GM12873 (cell line): Measurements from ENCODE around the gene SPDYE4.

ENCODE experiments used
- TF ChIP-seq, protein P1 (sequence below): IDR thresholded peaks from 2 replicates; pipeline ENCODE4 v1.5.1; 2012; ENCODE audit warnings: low read depth, mild to moderate bottlenecking, moderate library complexity, low read length, control low read depth; ENCODE audit not compliant: insufficient read depth; ENCODE audit errors: missing control alignments

Gene SPDYE4

DNA sequence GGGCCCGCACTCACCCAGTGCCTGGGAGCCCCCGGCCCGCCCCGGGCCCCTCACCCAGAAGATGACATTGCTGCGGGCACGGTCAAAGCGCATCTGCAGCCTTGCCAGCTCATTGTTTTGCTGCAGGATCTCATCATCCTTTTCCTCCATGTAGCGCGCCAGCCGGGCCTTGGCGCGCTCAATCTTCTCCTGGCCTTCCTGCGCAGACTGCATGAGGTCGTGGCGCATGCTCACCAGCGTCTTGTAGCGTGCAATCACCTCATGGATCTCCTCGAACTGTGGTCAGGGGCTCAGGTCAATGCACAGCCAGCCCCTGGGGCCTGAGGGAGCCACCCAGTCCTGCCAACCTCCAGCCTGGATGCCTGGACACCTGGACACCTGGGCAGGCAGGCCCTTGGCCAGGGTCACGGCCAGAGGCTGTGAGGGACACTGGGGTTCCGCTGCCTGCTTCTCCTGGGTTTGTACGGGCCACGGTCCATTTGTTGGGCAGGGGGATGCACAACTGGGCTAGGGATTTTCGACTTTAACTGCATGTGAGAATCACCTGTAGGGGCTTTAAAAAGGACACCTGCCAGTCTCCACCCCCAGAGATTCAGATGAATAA, 22.9 kb downstream of the SPDYE4 start:
- TF ChIP-seq, protein P1, sequence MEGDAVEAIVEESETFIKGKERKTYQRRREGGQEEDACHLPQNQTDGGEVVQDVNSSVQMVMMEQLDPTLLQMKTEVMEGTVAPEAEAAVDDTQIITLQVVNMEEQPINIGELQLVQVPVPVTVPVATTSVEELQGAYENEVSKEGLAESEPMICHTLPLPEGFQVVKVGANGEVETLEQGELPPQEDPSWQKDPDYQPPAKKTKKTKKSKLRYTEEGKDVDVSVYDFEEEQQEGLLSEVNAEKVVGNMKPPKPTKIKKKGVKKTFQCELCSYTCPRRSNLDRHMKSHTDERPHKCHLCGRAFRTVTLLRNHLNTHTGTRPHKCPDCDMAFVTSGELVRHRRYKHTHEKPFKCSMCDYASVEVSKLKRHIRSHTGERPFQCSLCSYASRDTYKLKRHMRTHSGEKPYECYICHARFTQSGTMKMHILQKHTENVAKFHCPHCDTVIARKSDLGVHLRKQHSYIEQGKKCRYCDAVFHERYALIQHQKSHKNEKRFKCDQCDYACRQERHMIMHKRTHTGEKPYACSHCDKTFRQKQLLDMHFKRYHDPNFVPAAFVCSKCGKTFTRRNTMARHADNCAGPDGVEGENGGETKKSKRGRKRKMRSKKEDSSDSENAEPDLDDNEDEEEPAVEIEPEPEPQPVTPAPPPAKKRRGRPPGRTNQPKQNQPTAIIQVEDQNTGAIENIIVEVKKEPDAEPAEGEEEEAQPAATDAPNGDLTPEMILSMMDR, result no peak

DNA sequence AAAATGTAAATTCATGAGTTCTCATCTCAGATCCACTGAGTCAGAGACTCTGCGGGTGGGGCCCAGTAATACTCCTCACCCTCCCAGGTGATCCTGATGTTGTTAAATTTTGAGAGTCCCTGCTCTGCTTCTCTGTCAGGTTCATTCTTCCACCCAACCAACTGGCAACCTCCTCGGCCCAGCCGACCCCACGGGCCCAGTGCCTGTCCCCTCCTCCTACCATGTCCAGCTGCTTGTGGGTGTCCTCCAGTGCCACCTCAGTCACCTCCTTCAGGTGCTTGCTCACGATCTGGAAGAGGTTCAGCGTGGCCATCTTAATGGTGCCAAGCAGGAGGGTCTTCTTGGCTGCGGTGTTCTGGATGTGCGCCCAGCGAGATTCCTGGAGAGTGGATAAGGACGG, 23.5 kb downstream of the SPDYE4 start:
- TF ChIP-seq, protein P1, result no peak

DNA sequence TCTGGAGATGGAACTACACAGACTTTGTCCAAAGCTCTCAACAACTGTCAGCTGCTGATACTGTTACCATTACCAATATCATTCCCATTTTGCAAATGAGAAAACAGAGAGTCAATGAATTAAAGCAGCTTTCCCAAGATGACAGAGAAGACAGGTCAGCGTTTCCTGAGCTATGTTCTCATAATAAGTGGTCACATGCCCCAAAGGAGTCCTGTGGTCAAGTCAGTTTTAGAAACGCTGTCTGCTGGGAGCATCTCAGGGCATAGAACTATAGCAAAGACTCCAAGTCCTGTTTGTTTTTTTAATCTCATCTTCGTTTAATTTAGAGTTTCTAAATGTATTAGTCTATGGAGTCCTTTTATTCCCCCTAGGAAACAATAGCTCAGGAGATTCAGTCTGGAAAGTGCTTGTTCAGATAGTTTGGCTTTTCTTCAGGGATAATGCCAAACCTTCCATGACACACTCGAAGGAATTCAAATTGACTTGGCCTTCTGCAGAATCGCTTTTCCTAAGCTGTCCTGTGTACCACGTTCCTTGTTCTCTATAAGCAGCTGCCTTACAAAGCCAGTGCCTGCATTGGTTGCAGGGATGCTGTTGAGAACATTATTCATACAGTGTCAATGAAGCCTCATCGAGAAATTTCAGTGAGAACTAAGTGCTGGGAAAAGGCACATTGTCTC, 25.8 kb downstream of the SPDYE4 start:
- TF ChIP-seq, protein P1, result no peak

DNA sequence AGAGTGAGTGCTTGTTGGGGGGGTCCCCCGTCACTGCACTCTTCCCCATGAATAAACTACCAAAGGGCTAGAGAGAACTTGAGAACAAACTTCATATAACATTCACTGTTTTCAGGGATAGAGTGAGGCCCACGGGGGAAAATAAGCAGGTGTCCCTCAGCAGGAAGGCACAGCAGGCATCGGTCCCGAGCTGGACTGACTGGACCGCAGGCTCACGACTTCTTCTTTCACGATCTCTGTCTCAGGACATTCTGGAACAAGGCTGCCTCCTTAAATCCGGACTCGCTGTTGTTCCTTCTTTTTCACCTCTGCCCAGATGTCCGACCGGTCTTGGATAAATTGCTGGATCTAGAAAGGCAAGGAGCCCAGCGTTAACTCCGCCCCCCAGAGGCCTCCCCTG, 28.5 kb downstream of the SPDYE4 start:
- TF ChIP-seq, protein P1, result no peak

DNA sequence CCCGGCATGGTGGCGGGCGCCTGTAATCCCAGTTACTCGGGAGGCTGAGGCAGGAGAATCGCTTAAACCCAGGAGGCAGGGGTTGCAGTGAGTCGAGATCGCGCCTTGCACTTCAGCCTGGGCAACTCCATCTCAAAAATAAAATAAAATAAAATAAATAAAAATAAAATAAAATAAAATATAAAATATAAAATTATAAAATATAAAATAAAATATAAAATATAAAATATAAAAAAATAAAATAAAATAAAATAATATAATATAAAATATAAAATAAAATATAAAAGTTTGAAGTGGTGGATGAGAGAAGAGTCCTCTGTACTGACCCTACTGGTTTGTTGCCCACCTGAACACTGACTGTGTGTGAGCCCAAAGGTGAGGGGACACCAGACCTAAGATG, 28.9 kb downstream of the SPDYE4 start:
- TF ChIP-seq, protein P1, result no peak

DNA sequence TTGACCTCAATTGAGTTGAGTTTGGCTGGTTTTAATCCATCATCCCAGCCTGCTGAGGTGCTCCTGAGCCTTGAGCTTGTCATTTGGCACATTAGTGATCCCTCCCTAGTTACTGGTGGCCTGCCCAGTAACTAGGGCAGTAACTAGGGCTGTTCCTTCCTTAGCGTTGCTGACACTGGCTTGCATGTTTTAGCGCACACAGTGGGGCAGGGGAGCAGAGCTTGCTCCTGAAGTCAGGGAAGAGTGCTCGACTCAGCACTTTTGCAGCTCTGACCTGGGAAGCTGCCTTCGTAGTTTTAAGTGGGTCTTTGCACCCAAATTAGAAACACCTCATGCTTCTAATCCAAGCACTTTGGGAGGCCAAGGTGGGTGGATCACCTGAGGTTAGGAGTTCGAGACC, 29.4 kb downstream of the SPDYE4 start:
- TF ChIP-seq, protein P1, result no peak

DNA sequence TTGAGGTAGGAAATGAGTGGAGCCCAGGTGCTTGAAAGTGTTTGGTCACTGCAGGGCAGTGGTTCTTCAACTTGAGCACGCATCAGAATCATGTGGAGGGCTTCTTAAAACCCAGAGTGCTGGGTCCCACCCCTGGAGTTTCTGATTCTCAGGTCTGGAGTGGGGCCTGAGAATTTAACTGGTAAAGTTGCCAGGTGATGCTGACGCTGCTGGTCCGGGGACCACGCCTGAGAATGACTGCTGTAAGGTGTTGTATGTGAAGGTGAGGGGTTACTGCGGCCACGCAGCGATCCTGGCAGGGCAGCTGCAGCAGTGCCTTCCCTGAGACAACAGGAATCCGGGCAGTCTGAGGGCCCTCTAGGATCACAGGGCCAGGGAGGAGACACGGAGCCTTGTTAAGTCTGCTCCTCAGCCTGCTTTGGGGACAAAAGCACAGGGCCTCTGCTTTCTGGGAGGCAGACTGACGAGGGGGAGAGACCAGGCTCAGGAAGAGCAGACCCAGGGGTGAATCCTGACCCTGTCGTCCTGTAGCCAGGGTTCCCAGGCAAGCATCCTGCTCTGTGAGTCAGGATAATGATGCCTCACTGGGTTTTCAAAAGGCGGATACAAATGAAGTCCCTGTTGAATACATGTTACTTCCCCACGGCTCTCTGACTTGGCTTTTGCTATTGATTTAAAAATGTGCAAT, 30.0 kb downstream of the SPDYE4 start:
- TF ChIP-seq, protein P1, result no peak
